HG02588 (cell line): Measurements from ENCODE around the gene SPA17.

Source experiments
- ATAC-seq: cut with Tn5 transposase; IDR thresholded peaks from one replicate; pipeline ENCODE4 v1.9.1; 2021; ENCODE audit warnings: mild to moderate bottlenecking, moderate library complexity; ENCODE audit not compliant: unreplicated experiment

Gene SPA17

GRCh38 chr11:124722176-124722575 lies 48.5 kb downstream of the SPA17 start:
- ATAC-seq, result no peak

GRCh38 chr11:124724979-124725718 lies 51.4 kb downstream of the SPA17 start:
- ATAC-seq, result peak; percentile 96

- no peak for ATAC-seq
Observed at GRCh38 chr11:124725719-124726105, 52.0 kb downstream of the SPA17 start.

DNA sequence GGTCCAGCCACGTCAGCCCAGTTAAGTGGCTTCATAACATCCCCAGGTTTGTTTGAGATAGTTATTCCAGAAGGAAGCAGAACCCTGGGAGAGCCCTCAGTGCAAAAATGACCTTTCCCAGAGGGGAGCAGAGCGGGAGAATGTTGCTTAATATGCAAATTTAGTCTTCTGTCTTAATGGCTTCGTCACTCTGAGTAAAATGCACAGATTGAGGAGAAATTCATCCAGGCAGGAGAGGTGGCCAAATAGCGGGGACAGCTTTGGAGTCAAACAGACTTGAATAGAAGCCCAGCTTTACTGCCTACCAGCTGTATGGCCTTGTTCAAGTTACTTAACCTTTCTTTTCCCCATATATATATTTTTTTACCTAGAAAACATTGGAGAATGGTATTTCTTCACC lies 53.8 kb downstream of the SPA17 start:
- ATAC-seq, result no peak

DNA sequence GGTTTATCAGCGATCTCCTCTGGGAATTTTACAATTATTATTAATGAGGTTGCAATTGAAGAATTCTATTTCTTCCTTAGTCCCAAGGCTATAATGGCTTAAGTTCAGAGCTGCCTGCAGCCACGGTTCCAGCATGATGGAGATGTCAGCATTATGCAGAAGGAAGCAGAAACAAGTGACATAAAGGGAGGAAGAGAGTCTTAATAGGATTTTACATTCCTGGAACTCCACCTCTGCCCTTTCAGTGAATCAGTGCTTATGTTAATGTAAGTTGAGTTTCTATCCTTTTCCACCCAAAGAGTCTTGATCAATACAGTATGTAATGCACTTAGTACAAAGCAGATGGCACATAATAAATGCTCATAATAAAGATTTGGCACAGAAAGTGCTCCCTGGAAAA lies 54.4 kb downstream of the SPA17 start:
- ATAC-seq, result no peak

DNA sequence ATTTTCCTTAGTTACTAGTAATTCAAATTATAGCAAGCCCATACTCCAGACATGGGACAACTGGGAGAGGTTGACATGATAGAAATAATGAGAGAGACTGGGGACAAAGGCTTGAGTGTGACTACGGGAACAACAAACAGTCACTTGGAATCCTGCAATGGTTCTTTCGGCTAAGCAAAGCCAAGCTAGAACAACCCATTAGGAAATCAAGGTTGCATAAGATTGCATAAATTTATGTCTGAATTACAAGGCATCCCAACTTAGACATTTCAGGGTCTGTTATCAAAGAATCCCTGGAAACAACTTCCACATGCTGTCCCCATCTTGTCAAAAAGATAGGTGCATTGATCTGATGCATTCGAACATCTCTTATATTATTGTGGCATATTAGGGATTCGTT lies 55.9 kb downstream of the SPA17 start:
- no peak for ATAC-seq

- ATAC-seq, result no peak
Observed at GRCh38 chr11:124732230-124732629, 58.5 kb downstream of the SPA17 start.

DNA sequence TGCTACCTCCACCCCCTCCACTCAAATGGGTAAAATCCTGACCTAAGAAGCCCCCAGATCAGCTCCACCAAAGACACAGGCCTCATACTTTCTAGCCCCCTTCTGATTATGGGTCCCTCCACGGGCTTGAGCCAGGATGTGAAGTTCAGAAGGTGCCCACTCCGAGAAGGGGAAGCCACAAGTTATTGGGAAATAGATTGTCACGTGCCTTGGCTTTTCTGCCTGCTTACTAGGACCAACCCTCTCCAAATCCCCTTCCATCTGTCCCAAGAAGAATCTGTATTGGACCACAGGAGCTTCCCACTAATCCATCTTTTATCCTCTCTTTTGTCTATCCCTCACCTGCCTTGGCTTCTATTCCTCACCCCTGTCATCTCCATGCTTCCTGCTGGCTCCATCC lies 63.0 kb downstream of the SPA17 start:
- ATAC-seq, result no peak

- ATAC-seq, result no peak
Observed at GRCh38 chr11:124737638-124738305, 64.1 kb downstream of the SPA17 start.

GRCh38 chr11:124738713-124739478 lies 65.2 kb downstream of the SPA17 start:
- no peak for ATAC-seq

DNA sequence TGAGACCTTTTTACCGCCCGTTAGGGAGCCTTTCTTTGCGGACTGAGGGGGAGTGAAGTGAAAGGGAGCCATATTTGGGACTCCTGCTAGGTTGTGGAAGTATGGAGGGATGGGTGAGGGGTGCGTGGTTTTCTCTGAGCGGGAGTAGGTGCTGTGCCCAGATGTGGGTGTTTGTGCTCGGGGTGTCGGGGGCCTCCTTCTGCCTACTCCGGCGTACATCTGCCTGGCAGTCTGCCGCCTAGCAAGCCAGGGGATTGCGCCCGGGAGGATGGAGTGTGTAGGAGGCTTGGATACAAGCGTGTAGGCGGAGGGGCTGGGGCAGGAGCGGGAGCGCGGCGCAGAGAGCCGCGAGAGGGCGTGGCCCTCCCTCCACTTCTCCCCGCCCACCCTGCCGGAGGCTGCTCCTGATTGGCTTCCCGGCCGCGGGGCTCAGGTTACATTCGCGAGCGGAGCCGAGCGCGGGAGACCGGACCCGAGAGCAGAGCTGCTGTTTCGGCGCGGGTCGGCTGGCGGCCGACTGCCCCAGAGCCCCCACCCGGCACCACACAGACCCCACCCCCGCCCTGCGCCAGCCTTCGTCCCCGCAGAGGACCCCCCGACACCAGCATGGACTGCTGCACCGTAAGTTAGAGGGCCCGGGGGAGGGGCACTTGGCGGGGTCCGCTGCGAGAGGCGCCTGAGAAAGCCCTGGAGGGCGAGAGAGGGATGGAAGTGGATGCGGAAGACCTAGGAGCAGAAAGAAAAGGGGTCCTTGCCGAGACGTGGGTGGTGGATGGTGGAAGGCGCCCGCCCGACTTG lies 66.0 kb downstream of the SPA17 start, which contains the start of gene NRGN:
NRGN (plus strand) TSS at position 464 of the 798 bp plus-strand sequence; CDS start at position 607, 143 bp downstream.
- peak; percentile 98 for ATAC-seq

GRCh38 chr11:124740277-124740882 lies 66.7 kb downstream of the SPA17 start:
- peak; percentile 46 for ATAC-seq

- no peak for ATAC-seq
Observed at GRCh38 chr11:124742555-124742954, 68.9 kb downstream of the SPA17 start.

- ATAC-seq, result no peak
Observed at GRCh38 chr11:124743050-124743449, 69.3 kb downstream of the SPA17 start.

DNA sequence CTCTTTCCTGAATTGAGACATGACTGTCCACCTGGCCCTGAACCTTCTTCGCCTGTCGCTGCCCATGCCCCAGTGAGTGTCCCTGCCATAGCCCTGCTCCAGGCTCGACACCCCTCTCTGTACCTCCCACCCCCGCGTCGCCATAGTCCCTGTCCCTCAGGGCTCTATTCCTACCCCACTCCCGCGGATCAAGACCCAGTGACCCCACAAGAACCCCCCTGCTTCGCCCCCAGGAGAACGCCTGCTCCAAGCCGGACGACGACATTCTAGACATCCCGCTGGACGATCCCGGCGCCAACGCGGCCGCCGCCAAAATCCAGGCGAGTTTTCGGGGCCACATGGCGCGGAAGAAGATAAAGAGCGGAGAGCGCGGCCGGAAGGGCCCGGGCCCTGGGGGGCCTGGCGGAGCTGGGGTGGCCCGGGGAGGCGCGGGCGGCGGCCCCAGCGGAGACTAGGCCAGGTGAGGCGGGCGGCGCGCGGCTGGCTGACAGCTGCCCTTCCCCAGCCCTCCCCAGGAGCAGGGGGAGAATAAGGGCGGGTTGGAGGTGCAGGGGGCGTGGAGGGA lies 71.6 kb downstream of the SPA17 start:
- no peak for ATAC-seq

GRCh38 chr11:124745835-124746620 lies 72.3 kb downstream of the SPA17 start:
- peak; percentile 19 for ATAC-seq

GRCh38 chr11:124746621-124747243 lies 73.0 kb downstream of the SPA17 start:
- peak; percentile 93 for ATAC-seq
